Pancreas (tissue), 10 donors: ENCODE data around the gene NDUFB7. TPM values are rescaled to one million over a fixed set of nuclear protein-coding genes. Genes with fewer than 3 reads are reported as not detected.

ENCODE experiments used
- ATAC-seq, 4 donors: fragments of 200-7000 bp; cut with Tn5 transposase; one replicate each; pipeline versions ENCODE4 v1.8.0 to v1.9.1; 2020; ENCODE audit warnings: mild to moderate bottlenecking in 4 of 4, moderate library complexity in 4 of 4
- DNase-seq, 6 donors: peaks; one replicate each; pipeline ENCODE4 v3.0.0-alpha.2; 2020
- FAIRE-seq: peaks from 2 replicates; lab custom pipeline; 2012; peaks lifted over from hg19 to GRCh38; lab: Jason Lieb, UNC
- H3K27ac ChIP-seq, 4 donors: fragments of 200-600 bp; sonication (generic); 1 replicate in 3 of 4; 2 replicates in 1 of 4; pipeline versions ENCODE4 v1.5.0 to v1.8.0; 2020
- H3K27me3 ChIP-seq, 4 donors: fragments of 200-600 bp; one replicate each; pipeline ENCODE4 v1.8.0; 2021
- H3K36me3 ChIP-seq, 3 donors: fragments of 200-600 bp; sonication (generic) in 1 of 3; one replicate each; pipeline versions ENCODE4 v1.5.0 to v1.8.0; 2020 to 2021
- H3K4me1 ChIP-seq, 3 donors: fragments of 200-600 bp; one replicate each; pipeline ENCODE4 v1.8.0; 2021
- H3K4me3 ChIP-seq, 4 donors: fragments of 200-600 bp; sonication (generic) in 2 of 4; one replicate each; pipeline versions ENCODE4 v1.5.0 to v1.8.0; 2020 to 2021
- H3K9me3 ChIP-seq, 4 donors: fragments of 200-600 bp; one replicate each; pipeline ENCODE4 v1.8.0; 2021
- WGBS, 2 donors: extraction: QIAGEN DNeasy Blood & Tissue Kit; methylation state at CpG; one replicate each; pipeline ENCODE4 v1.1.7; 2013; 5-methylcytosine and 5-hydroxymethylcytosine counted together
- intact Hi-C, 3 donors: fragments of 100-400 bp; cut with DNase I; formaldehyde crosslinking; loops; one replicate each; pipeline versions ENCODE4 v1.11.1 to v1.14.2; 2022
- polyA plus RNA-seq, 2 donors: library from polyadenylated mRNA; stranded (reverse); fragments of 200-250 nt; gene quantifications; one replicate each; pipeline ENCODE4 v1.2.3, GENCODE V29; 2013
- total RNA-seq, 6 donors: library from RNA; stranded (reverse); fragmentation: NEBNext Ultra II Directional in 4 of 6; extraction: Animal tissue kit (Norgen Biotek cat#: 25700) in 4 of 6; gene quantifications; one replicate each; pipeline versions ENCODE4 v1.2.1 to v1.2.4, GENCODE V29; 2021 to 2023
- TF ChIP-seq, protein P1 (sequence below), 4 donors: fragments of 200-600 bp; sonication (generic) in 3 of 4; IDR thresholded peaks; one replicate each; pipeline versions ENCODE4 v1.5.0 to v1.8.0; 2021; ENCODE audit warnings: antibody characterized with exemption in 4 of 4
- donor health status: healthy with polysubstance abuse.
- donor health status: DM: no; HTN: no; CAD: no; lungs with moderate emphysema.
- donor health status: DM: no; HTN: no; CAD: no.
- donor health status: control.
- donor health status: control.
- donor health status: Bipolar disorder and iron deficiency.
- donor health status: DM: yes; HTN: yes; CAD: no.
- donor health status: DM: no; HTN: no; CAD: no.
- donor health status: DM: no; HTN: no; CAD: no.
- donor health status: DM: yes; HTN: yes; CAD: no.

NDUFB7 gene
- total and polyA plus RNA-seq, 8 donors = 62.5 to 270 (median 77.0) TPM

DNA sequence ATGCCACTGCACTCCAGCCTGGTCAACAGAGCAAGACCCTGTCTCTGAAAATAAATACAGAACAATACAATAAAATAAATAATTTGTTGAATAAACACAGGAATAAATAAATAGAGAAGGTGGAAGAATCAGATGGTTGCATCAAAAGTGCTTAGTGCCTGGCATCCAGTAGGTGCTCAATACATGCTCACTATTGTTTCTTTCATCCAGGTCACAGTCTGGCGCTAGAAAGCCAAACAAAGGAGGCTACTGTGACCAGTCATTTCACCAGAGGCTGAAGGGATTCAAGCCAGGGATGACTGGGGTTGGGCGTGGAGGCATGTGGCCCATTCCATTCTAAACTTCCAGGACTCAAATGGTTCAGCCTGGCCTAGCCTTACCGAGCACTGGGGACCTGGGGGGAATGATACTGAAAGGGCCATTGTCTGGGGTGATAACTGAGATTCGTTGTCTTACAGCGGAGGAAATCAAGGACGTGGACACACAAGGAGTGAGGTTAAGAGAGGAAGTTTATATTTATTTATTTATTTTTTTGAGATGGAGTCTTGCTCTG is 3.6 kb upstream of the NDUFB7 start:
- no peaks in the 10 kb centered on the region for H3K9me3 ChIP-seq
- intact Hi-C loops = loop anchor here in 1 of 3 donors (10.0 kb wide), 1 partner anchor 319 kb away; no protein-coding TSS in a partner anchor
- no peak overlapping the region for H3K4me3 ChIP-seq
- 76 to 84% methylated on average over 6 of the region's 6 CpGs for WGBS, 2 donors
- H3K27me3 ChIP-seq = no peaks in the 10 kb centered on the region
- FAIRE-seq = no peak
- DNase-seq = no peak
- H3K36me3 ChIP-seq = no peaks in the 10 kb centered on the region
- no peak overlapping the region for H3K27ac ChIP-seq
- ATAC-seq = no peak
- TF ChIP-seq, protein P1, sequence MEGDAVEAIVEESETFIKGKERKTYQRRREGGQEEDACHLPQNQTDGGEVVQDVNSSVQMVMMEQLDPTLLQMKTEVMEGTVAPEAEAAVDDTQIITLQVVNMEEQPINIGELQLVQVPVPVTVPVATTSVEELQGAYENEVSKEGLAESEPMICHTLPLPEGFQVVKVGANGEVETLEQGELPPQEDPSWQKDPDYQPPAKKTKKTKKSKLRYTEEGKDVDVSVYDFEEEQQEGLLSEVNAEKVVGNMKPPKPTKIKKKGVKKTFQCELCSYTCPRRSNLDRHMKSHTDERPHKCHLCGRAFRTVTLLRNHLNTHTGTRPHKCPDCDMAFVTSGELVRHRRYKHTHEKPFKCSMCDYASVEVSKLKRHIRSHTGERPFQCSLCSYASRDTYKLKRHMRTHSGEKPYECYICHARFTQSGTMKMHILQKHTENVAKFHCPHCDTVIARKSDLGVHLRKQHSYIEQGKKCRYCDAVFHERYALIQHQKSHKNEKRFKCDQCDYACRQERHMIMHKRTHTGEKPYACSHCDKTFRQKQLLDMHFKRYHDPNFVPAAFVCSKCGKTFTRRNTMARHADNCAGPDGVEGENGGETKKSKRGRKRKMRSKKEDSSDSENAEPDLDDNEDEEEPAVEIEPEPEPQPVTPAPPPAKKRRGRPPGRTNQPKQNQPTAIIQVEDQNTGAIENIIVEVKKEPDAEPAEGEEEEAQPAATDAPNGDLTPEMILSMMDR (IDR thresholded peaks at IDR 0.05) = no peak
- H3K4me1 ChIP-seq = peaks cover 6 to 9% (median 7%) of the 10 kb centered on the region in 3 donors

DNA sequence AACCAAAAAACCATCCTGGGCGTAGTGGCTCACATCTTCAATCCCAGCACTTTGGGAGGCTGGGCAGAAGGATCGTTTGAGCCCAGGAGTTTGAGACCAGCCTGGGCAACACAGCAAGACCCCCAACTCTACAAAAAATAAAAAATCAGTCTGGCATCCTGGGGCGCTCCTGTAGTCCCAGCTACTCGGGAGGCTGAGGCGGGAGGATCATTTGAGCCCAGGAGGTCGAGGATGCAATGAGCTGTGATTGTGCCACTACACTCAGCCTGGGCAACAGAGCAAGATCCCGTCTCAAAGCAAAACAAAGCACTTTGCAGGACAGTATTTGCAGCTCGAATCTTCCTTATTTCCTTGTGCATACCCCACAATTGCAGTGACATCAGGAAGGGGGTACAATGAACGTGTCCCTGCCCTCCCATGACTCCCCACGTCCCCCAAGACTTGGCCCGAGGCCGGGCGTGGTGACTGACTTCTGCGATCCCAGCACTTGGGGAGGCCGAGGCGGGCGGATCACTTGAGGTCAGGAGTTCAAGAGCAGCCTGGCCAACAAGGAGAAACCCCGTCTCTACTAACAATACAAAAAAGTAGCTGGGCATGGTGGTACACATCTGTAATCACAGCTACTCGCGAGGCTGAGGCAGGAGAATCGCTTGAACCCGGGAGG is 870 bp downstream of the NDUFB7 start:
- no peak overlapping the region for H3K27ac ChIP-seq
- H3K4me3 ChIP-seq = peak overlapping the region; percentile 87 to 99 (median 93)
- TF ChIP-seq, protein P1 (IDR thresholded peaks at IDR 0.05) = no peak
- 30 to 31% methylated on average over 22 of the region's 22 CpGs for WGBS, 2 donors
- intact Hi-C loops = loop anchor here in 1 of 3 donors (10.0 kb wide), 1 partner anchor 324 kb away; no protein-coding TSS in a partner anchor
- no peaks in the 10 kb centered on the region for H3K9me3 ChIP-seq
- H3K4me1 ChIP-seq = peaks cover 6 to 12% (median 7%) of the 10 kb centered on the region in 3 donors
- ATAC-seq (no peak), FAIRE-seq (no peak), DNase-seq (peak in 1 of 6 donors; percentile 56)
- no peaks in the 10 kb centered on the region for H3K27me3 ChIP-seq
- no peaks in the 10 kb centered on the region for H3K36me3 ChIP-seq

DNA sequence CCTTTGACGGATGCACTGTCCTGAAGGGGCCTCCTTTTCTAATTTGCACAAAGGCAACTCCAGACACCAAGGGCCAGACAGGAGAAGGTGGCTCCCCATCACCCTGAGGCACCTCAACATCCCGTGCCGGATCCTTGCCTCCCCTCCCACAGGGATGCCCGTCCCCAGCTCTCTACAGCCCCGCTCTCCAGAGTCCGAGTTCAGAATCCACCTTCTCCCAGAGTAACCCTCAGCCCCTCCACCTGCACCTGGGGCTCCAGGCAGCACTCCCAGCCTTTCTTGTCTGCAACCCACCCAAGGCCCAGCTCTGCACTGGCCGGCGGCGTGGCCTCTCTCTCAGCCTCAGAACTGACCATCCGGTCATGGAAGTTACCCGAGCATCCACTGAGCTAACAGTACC is 4.8 kb downstream of the NDUFB7 start:
- Histone ChIP-seq H3K27me3 (no peaks in the 10 kb centered on the region), H3K4me3 (no peak overlapping the region), H3K27ac (no peak overlapping the region), H3K36me3 (no peaks in the 10 kb centered on the region), H3K9me3 (no peaks in the 10 kb centered on the region), H3K4me1 (peaks cover 4 to 9% (median 4%) of the 10 kb centered on the region in 3 donors)
- 80 to 84% methylated on average over 11 of the region's 11 CpGs for WGBS, 2 donors
- peak in 1 of 6 donors; percentile 55 for DNase-seq
- no peak for ATAC-seq
- intact Hi-C loops = no loop called here
- TF ChIP-seq, protein P1 (IDR thresholded peaks at IDR 0.05) = no peak
- no peak for FAIRE-seq

DNA sequence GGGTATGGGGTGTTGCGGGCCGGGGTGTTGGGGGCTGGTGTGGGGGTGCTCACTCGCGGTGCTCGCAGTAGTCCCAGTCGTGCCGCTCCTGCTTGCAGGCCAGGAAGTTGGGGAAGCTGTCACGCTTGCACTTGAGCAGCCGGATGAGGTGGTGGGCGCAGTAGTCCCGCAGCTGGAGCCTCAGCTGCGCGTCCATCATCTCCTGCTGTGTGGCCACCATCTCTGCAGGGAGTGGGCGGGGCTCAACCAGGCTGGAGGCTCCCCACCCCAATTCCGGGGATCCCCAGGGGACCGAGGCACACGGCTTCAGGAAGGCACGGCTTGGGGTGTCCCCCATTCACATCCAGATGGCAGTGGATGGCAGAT is 5.2 kb downstream of the NDUFB7 start:
- intact Hi-C loops = no loop called here
- Histone ChIP-seq H3K27me3 (no peaks in the 10 kb centered on the region), H3K27ac (no peak overlapping the region), H3K36me3 (no peaks in the 10 kb centered on the region), H3K9me3 (no peaks in the 10 kb centered on the region), H3K4me1 (peaks cover 4 to 8% (median 6%) of the 10 kb centered on the region in 3 donors), H3K4me3 (no peak overlapping the region)
- FAIRE-seq (no peak), DNase-seq (peak in 1 of 6 donors; percentile 68), ATAC-seq (no peak)
- 83 to 84% methylated on average over 18 of the region's 18 CpGs for WGBS, 2 donors
- TF ChIP-seq, protein P1 (IDR thresholded peaks at IDR 0.05) = no peak
